ENCODE results near the gene APOL3.

APOL3 gene

DNA sequence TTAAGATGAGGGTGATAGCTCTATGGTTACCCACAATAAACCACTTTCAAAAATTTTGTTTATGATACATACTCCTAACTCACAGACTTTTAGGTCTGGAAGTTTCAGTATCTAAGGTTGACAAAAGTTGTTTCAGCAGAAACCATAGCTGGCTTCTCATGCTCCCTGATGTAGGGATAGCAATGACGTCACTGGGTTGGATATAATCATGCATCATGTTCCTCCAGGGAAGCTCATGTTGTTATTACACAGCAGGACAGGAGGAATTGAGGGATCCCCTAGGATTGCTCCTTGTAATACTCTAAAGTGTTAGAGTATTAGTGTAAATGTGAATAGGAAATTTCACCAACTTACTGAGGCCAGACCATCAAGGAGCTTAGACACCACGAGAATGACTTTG lies 23.6 kb downstream of the APOL3 start:
- in situ Hi-C loops (cut with MboI; ENCODE audit: low sequenced_read_pairs): no loop called here

DNA sequence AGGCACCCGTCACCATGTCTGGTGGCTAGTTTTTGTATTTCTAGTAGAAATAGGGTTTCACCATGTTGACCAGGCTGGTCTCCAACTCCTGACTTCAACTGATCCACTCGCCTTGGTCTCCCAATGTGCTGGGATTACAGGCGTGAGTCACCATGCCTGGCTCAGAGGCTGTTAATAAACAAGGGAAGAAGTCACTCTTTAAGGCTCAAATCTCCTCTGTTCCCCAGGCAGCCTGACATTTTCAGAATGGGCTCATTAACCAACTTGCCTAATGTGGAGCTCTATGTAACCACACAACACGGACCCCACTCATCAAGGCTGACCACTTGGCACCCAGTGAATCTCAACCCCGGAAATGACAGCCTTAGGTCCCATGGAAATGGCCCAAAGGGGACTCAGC lies 24.1 kb downstream of the APOL3 start:
- in situ Hi-C loops (cut with MboI; ENCODE audit: low sequenced_read_pairs): no loop called here

- in situ Hi-C loops (cut with MboI; ENCODE audit: low sequenced_read_pairs): no loop called here
These were observed 25.1 kb downstream of the APOL3 start for GRCh38 chr22:36135306-36135980.

DNA sequence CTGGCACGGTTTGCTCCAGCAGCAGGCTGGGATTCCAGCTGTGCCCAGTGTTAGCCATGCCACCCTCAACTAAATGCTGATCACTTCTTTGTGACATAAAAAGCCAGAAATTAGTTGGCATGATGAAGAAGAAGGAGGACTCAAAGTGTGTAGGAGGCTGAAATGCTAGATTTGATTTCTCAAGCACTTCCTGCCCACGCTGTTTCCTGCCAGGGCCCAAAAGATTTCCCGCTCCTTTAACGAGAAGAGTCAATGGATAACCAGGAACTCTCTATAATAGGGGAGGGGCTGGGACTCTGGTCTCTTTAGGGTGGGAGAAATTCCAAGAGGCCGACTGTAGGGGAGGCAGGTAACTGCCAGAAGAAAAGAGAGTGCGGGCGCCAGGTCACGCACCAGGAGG lies 26.4 kb downstream of the APOL3 start:
- in situ Hi-C loops (cut with MboI; ENCODE audit: low sequenced_read_pairs): no loop called here

DNA sequence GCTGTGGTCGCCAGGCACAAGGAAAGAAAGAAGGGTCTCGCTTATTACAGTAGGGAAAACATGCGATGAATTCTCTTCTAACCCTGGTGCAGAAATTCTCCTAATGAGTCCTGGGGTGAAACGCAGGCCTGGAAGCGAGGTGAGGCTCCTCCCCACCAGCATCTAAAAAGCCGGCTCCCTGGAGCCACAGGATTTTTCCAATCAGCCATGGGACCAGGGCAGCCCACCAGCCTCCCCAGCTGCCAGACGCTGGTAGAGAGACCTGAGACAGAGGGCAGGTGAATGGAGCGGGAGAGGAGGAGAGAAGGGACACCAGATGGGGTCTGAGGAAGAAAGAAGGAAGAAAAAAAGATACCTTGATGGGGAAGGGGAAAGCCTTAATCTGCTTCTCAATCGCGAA lies 28.6 kb downstream of the APOL3 start:
- in situ Hi-C loops (cut with MboI; ENCODE audit: low sequenced_read_pairs): no loop called here

DNA sequence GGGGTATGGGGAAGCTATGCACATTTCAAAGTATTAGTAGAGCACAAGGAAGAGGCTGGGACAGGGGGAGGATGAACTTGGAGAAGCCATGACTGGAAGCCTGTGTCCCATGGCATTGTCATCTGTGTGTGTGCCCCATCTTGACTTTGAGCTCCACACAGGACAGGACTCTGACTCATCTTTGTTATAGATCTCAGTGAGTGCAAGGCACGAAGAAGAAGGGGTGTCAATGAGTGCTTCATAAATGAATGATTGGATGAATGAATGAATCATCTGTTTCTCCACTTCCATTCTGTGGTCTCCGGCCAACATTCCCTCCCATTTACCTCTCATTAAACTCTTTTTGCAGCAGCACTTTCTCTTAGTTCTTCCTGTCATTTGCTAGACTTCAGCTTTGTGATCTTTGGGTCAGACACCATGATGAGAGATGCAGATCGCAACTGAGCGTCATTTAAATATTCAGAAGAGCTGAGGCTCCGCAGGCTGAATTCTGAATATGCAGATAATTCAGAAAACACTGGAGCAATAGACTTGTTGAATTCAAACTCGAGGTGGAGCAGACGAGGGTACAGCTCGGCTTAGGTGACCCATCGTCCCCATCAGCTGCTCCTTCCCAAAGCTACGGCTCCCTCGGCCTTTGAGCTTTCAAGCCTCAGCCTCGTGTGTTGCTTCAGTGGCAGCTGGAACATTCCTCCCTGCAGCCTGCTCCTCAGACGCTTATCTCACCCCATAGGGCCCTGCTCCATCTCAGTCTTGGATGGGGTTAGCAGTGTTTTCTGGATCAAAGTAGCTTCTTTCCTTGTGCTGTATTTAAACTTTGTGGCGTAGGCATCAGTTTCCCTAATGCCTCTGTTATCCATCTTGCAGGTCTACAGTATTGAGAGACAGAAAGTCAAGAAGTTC lies 30.8 kb downstream of the APOL3 start:
- in situ Hi-C loops (cut with MboI; ENCODE audit: low sequenced_read_pairs): no loop called here

GRCh38 chr22:36129071-36129470 lies 31.5 kb downstream of the APOL3 start:
- in situ Hi-C loops (cut with MboI; ENCODE audit: low sequenced_read_pairs): no loop called here

GRCh38 chr22:36125994-36126531 lies 34.5 kb downstream of the APOL3 start:
- in situ Hi-C loops (cut with MboI; ENCODE audit: low sequenced_read_pairs): no loop called here

DNA sequence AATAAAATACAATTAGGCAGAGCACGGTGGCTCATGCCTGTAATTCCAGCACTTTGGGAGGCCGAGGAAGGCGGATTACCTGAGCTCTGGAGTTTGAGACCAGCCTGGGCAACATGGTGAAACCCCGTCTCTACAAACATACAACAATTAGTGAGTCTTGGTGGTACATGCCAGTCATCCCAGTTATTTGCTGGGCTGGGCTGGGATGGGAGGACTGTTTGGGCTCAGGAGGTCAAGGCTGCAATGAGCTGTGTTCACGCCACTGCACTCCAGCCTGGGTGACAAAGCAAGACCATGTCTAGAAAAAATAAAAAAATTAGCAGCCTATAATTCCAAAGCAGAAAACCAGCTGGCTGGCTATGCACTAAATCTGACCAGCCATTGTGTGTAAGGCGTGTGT lies 35.1 kb downstream of the APOL3 start:
- in situ Hi-C loops (cut with MboI; ENCODE audit: low sequenced_read_pairs): no loop called here

DNA sequence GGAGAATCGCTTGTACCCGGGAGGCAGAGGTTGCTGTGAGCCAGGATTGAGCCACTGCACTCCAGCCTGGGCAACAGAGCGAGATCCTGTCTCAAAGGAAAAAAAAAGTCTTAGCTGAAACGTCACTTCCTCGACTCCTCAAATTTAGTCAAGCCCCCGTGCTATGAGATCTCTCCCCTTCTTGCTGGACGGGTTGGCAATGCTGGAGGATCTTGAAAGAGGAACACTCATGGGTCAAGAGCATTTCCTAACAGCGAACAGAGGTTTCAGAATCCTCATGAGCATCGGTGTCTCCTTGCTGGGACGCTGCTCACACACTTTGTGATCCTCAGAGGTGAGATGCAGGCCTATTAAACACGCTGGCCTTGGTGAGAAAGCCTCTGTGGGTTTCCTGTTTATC lies 35.9 kb downstream of the APOL3 start:
- in situ Hi-C loops (cut with MboI; ENCODE audit: low sequenced_read_pairs): loop anchor here (25.0 kb wide), 1 partner anchor 762 kb away; no protein-coding TSS in a partner anchor

- in situ Hi-C loops (cut with MboI; ENCODE audit: low sequenced_read_pairs): loop anchor here (25.0 kb wide), 1 partner anchor 762 kb away; no protein-coding TSS in a partner anchor
These were observed 36.6 kb downstream of the APOL3 start for GRCh38 chr22:36123673-36124630.

- in situ Hi-C loops (cut with MboI; ENCODE audit: low sequenced_read_pairs): loop anchor here (25.0 kb wide), 1 partner anchor 758 kb away; no protein-coding TSS in a partner anchor
These were observed 39.8 kb downstream of the APOL3 start for GRCh38 chr22:36120621-36121351.

DNA sequence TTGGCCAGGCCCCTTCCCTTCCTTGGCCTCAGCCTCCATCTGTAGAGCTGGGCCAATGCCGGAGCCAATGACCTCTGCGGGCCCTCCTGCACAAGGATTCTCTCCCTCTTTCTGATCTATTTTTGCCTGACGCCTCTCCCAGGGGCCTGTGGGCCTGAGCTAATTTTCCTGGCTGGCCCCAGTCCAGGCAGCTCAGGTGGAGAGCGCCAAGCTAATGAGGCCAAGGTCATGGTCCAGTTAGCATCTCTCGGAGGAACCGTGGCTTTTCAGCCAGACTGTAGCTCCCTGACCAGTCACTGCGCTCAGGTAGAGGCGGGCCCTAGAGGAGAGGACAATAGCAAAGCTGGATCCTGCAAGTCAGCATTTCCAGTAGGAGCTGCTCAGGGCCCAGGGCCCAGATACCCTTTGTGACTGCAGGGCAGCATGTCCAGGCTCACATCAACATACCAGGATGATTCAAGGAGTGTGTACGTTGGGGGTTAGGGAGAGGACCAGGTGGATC lies 43.5 kb downstream of the APOL3 start:
- in situ Hi-C loops (cut with MboI; ENCODE audit: low sequenced_read_pairs): loop anchor here (25.0 kb wide), 1 partner anchor 755 kb away; no protein-coding TSS in a partner anchor

GRCh38 chr22:36116127-36116526 lies 44.4 kb downstream of the APOL3 start:
- in situ Hi-C loops (cut with MboI; ENCODE audit: low sequenced_read_pairs): loop anchor here (25.0 kb wide), 1 partner anchor 754 kb away; no protein-coding TSS in a partner anchor

GRCh38 chr22:36113121-36113520 lies 47.4 kb downstream of the APOL3 start:
- in situ Hi-C loops (cut with MboI; ENCODE audit: low sequenced_read_pairs): loop anchor here (25.0 kb wide), 1 partner anchor 751 kb away; no protein-coding TSS in a partner anchor

DNA sequence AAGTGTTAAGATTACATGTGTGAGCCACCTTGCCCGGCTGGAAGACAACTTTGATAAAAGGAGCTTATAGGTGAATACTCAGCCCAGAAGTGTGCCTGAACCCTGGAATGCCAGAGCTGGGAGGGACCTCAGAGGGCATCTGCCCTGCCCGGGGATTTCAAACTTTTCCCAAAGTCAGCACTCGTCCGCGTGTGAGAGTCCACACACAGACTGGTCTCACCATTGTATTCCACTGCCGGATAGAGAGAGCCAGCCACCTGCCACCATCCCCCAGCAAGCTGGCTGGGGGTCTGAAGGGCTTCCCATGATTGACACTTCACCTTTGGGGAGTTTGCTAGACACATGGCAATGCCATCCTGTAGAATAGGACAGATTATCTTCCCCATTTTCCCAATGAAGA lies 49.2 kb downstream of the APOL3 start:
- in situ Hi-C loops (cut with MboI; ENCODE audit: low sequenced_read_pairs): loop anchor here (25.0 kb wide), 1 partner anchor 749 kb away; no protein-coding TSS in a partner anchor

- in situ Hi-C loops (cut with MboI; ENCODE audit: low sequenced_read_pairs): loop anchor here (25.0 kb wide), 1 partner anchor 748 kb away; no protein-coding TSS in a partner anchor
These were observed 50.2 kb downstream of the APOL3 start for GRCh38 chr22:36110306-36110881.

- in situ Hi-C loops (cut with MboI; ENCODE audit: low sequenced_read_pairs): loop anchor here (25.0 kb wide), 1 partner anchor 745 kb away; no protein-coding TSS in a partner anchor
These were observed 53.1 kb downstream of the APOL3 start for GRCh38 chr22:36107436-36107835.

GRCh38 chr22:36106910-36107309 lies 53.6 kb downstream of the APOL3 start:
- in situ Hi-C loops (cut with MboI; ENCODE audit: low sequenced_read_pairs): loop anchor here (25.0 kb wide), 1 partner anchor 745 kb away; no protein-coding TSS in a partner anchor

Measured in HL-60/S4 treated with phorbol 12-myristate 13-acetate at 8.2 ng/mL for 4 days and 3 days (cell line).